Adipose tissue (tissue), 3 donors: ENCODE data around the gene STPG2. TPM values are rescaled to one million over a fixed set of nuclear protein-coding genes. Genes with fewer than 3 reads are reported as not detected.

Experiments used
- H3K27ac ChIP-seq: one replicate; pipeline ENCODE4 v1.5.1; 2013; ENCODE audit warnings: low read depth, low read length
- WGBS, 3 donors: extraction: QIAGEN DNeasy Blood & Tissue Kit; methylation state at CpG; one replicate each; pipeline ENCODE4 v1.1.7; 2013; 5-methylcytosine and 5-hydroxymethylcytosine counted together
- polyA plus RNA-seq, 3 donors: library from polyadenylated mRNA; stranded (reverse); fragments of 200-250 nt; gene quantifications; one replicate each; pipeline ENCODE4 v1.2.3, GENCODE V29; 2013
- donor health status: healthy with polysubstance abuse.
- donor health status: Bipolar disorder and iron deficiency.
- donor health status: healthy.

STPG2 gene
- polyA plus RNA-seq, 3 donors, result 0.04 to 0.14 TPM; not detected in 1

- no peak overlapping the region for H3K27ac ChIP-seq
- WGBS, 3 donors, result 52 to 61% (median 56%) methylated on average over 4 of the region's 4 CpGs
Measured at GRCh38 chr4:97868097-97868496, 275.2 kb downstream of the STPG2 start.

- WGBS, 3 donors, result 24 to 58% (median 51%) methylated on average over 1 of the region's 1 CpG
- H3K27ac ChIP-seq, result no peak overlapping the region
Measured at GRCh38 chr4:97867557-97868091, 275.7 kb downstream of the STPG2 start.

- no peak overlapping the region for H3K27ac ChIP-seq
Measured at GRCh38 chr4:97866821-97867556, 276.3 kb downstream of the STPG2 start.

- no peak overlapping the region for H3K27ac ChIP-seq
- WGBS, 3 donors, result 56 to 81% (median 76%) methylated on average over 1 of the region's 1 CpG
Measured at GRCh38 chr4:97851115-97851514, 292.2 kb downstream of the STPG2 start.

GRCh38 chr4:97845758-97846157 lies 297.5 kb downstream of the STPG2 start:
- no peak overlapping the region for H3K27ac ChIP-seq

GRCh38 chr4:97841512-97841911 lies 301.8 kb downstream of the STPG2 start:
- WGBS, 3 donors, result 83 to 93% (median 85%) methylated on average over 1 of the region's 1 CpG
- no peak overlapping the region for H3K27ac ChIP-seq

GRCh38 chr4:97836662-97837061 lies 306.6 kb downstream of the STPG2 start:
- no peak overlapping the region for H3K27ac ChIP-seq

GRCh38 chr4:97828646-97829045 lies 314.6 kb downstream of the STPG2 start:
- 72 to 74% (median 74%) methylated on average over 7 of the region's 7 CpGs for WGBS, 3 donors
- H3K27ac ChIP-seq, result no peak overlapping the region

- H3K27ac ChIP-seq, result no peak overlapping the region
- 65 to 74% (median 70%) methylated on average over 1 of the region's 1 CpG for WGBS, 3 donors
Measured at GRCh38 chr4:97819294-97819693, 324.0 kb downstream of the STPG2 start.

- 97 to 99% (median 97%) methylated on average over 1 of the region's 1 CpG for WGBS, 3 donors
- no peak overlapping the region for H3K27ac ChIP-seq
Measured at GRCh38 chr4:97812768-97813167, 330.5 kb downstream of the STPG2 start.

- 87 to 91% (median 87%) methylated on average over 3 of the region's 3 CpGs for WGBS, 3 donors
Measured at GRCh38 chr4:97786306-97786920, 356.9 kb downstream of the STPG2 start.

GRCh38 chr4:97778174-97778573 lies 365.1 kb downstream of the STPG2 start:
- WGBS, 3 donors, result 81 to 91% (median 90%) methylated on average over 10 of the region's 10 CpGs
- no peak overlapping the region for H3K27ac ChIP-seq

More at GRCh38 chr4:97786306-97786920, 356.9 kb downstream of the STPG2 start:
- no peak overlapping the region for H3K27ac ChIP-seq

GRCh38 chr4:97774347-97774989 lies 368.8 kb downstream of the STPG2 start:
- WGBS, 3 donors, result 82 to 92% (median 90%) methylated on average over 2 of the region's 2 CpGs
- H3K27ac ChIP-seq, result no peak overlapping the region

- H3K27ac ChIP-seq, result no peak overlapping the region
- 35 to 90% (median 42%) methylated on average over 1 of the region's 1 CpG for WGBS, 3 donors
Measured at GRCh38 chr4:97770222-97770621, 373.1 kb downstream of the STPG2 start.

- no peak overlapping the region for H3K27ac ChIP-seq
- 14 to 48% (median 43%) methylated on average over 1 of the region's 1 CpG for WGBS, 3 donors
Measured at GRCh38 chr4:97762115-97762512, 381.2 kb downstream of the STPG2 start.

- H3K27ac ChIP-seq, result no peak overlapping the region
- 55 to 59% (median 56%) methylated on average over 2 of the region's 2 CpGs for WGBS, 3 donors
Measured at GRCh38 chr4:97761445-97762114, 381.7 kb downstream of the STPG2 start.

- H3K27ac ChIP-seq, result no peak overlapping the region
- WGBS, 3 donors, result 56 to 91% (median 89%) methylated on average over 2 of the region's 2 CpGs
Measured at GRCh38 chr4:97759785-97760184, 383.5 kb downstream of the STPG2 start.

GRCh38 chr4:97752599-97752998 lies 390.7 kb downstream of the STPG2 start:
- no peak overlapping the region for H3K27ac ChIP-seq
- WGBS, 3 donors, result 64 to 78% (median 68%) methylated on average over 1 of the region's 1 CpG

- H3K27ac ChIP-seq, result no peak overlapping the region
- WGBS, 3 donors, result 61 to 72% (median 67%) methylated on average over 3 of the region's 3 CpGs
Measured at GRCh38 chr4:97747945-97748344, 395.3 kb downstream of the STPG2 start.
